Neural cell (in vitro differentiated cells): ENCODE measurements around the gene PTPN1. TPM values are rescaled to one million over a fixed set of nuclear protein-coding genes. Genes with fewer than 3 reads are reported as not detected.
A peak's percentile ranks its signal among the peaks of the same experiment; 100 is the strongest.

Source experiments
- H2AFZ ChIP-seq: fragments of 200-600, 300-800 bp; sonication (generic), shearing (Covaris generic); 2 replicates; pipeline ENCODE4 v1.6.0; 2014; ENCODE audit warnings: low read depth, mild to moderate bottlenecking, antibody characterized with exemption, low read length, moderate library complexity
- H3F3A ChIP-seq: fragments of 200-600 bp; shearing (Covaris generic); 2 replicates; pipeline ENCODE4 v1.6.1; 2016; ENCODE audit warnings: mild to moderate bottlenecking, moderate library complexity, mixed read lengths, antibody characterized with exemption, low read length; ENCODE audit not compliant: insufficient read depth, poor library complexity, severe bottlenecking
- H3K27ac ChIP-seq: fragments of 200-600, 300-800 bp; sonication (generic), shearing (Covaris generic); 2 replicates; pipeline ENCODE4 v1.5.1; 2014; ENCODE audit warnings: mild to moderate bottlenecking, low read length, moderate library complexity
- H3K27me3 ChIP-seq: fragments of 300-800, 200-600 bp; sonication (generic), shearing (Covaris generic); 2 replicates; pipeline ENCODE4 v1.6.0; 2014; ENCODE audit warnings: mild to moderate bottlenecking, low read depth, low read length, moderate library complexity; ENCODE audit not compliant: insufficient read depth
- H3K36me3 ChIP-seq: fragments of 300-800, 200-600 bp; sonication (generic), shearing (Covaris generic); 2 replicates; pipeline ENCODE4 v1.5.1; 2014; ENCODE audit warnings: mild to moderate bottlenecking, antibody characterized with exemption, low read length, moderate library complexity; ENCODE audit not compliant: insufficient read depth
- H3K4me2 ChIP-seq: fragments of 300-800, 200-600 bp; sonication (generic), shearing (Covaris generic); 2 replicates; pipeline ENCODE4 v1.6.0; 2014; ENCODE audit warnings: mild to moderate bottlenecking, low read length
- H3K4me3 ChIP-seq: fragments of 300-800, 200-600 bp; sonication (generic), shearing (Covaris generic); 2 replicates; pipeline ENCODE4 v1.5.1; 2014; ENCODE audit warnings: mild to moderate bottlenecking, low read length, moderate library complexity
- H3K79me2 ChIP-seq: fragments of 200-600 bp; shearing (Covaris generic); replicated peaks from 2 replicates; pipeline ENCODE4 v1.6.0; 2014; ENCODE audit warnings: mild to moderate bottlenecking, low read length, moderate library complexity; ENCODE audit not compliant: insufficient read depth
- H3K9ac ChIP-seq: fragments of 300-800, 200-600 bp; sonication (generic), shearing (Covaris generic); 2 replicates; pipeline ENCODE4 v1.6.1; 2016; ENCODE audit warnings: mild to moderate bottlenecking, low read length, mixed read lengths
- H3K9me2 ChIP-seq: fragments of 200-600 bp; shearing (Covaris generic); 2 replicates; pipeline ENCODE4 v1.6.1; 2016; ENCODE audit warnings: mild to moderate bottlenecking, low read length, mixed read lengths; ENCODE audit not compliant: insufficient read depth
- H3K9me3 ChIP-seq: fragments of 200-600, 300-800 bp; sonication (generic), shearing (Covaris generic); 2 replicates; pipeline ENCODE4 v1.6.1; 2016; ENCODE audit warnings: mild to moderate bottlenecking, mixed run types, low read length, moderate library complexity, mixed read lengths
- H4K20me1 ChIP-seq: fragments of 200-600 bp; shearing (Covaris generic); 2 replicates; pipeline ENCODE4 v1.6.1; 2016; ENCODE audit warnings: mild to moderate bottlenecking, mixed run types; ENCODE audit not compliant: insufficient read depth
- EP300 ChIP-seq: fragments of 450-650 bp; conservative IDR thresholded peaks from 2 replicates; pipeline ENCODE4 v1.6.1; 2014; ENCODE audit warnings: antibody characterized with exemption, mild to moderate bottlenecking, moderate library complexity; ENCODE audit not compliant: poor library complexity, severe bottlenecking
- EZH2 ChIP-seq: fragments of 200-600, 300-800 bp; shearing (Covaris generic), sonication (generic); IDR thresholded peaks from 2 replicates; pipeline ENCODE4 v1.6.1; 2014; ENCODE audit warnings: antibody characterized with exemption, low read length, borderline replicate concordance, mild to moderate bottlenecking; ENCODE audit not compliant: insufficient read depth, poor library complexity, severe bottlenecking
- MXI1 ChIP-seq: fragments of 450-650 bp; conservative IDR thresholded peaks from 2 replicates; pipeline ENCODE4 v1.6.1; 2014; ENCODE audit warnings: antibody characterized with exemption, mild to moderate bottlenecking; ENCODE audit not compliant: poor library complexity, severe bottlenecking
- POLR2AphosphoS5 ChIP-seq: IDR thresholded peaks from 2 replicates; pipeline ENCODE4 v1.6.1; 2012
- RAD21 ChIP-seq: fragments of 450-650 bp; conservative IDR thresholded peaks from 2 replicates; pipeline ENCODE4 v1.6.1; 2014; ENCODE audit warnings: antibody characterized with exemption, mild to moderate bottlenecking, moderate library complexity
- SMC3 ChIP-seq: fragments of 450-650 bp; conservative IDR thresholded peaks from 2 replicates; pipeline ENCODE4 v1.6.1; 2014; ENCODE audit warnings: antibody characterized with exemption, mild to moderate bottlenecking, moderate library complexity; ENCODE audit not compliant: poor library complexity
- TAF1 ChIP-seq: IDR thresholded peaks from 2 replicates; pipeline ENCODE4 v1.6.1; 2012; ENCODE audit warnings: low read depth
- polyA plus RNA-seq: library from polyadenylated mRNA; depleted of rRNA; stranded (reverse); fragments of >200 nt; gene quantifications from 2 replicates; pipeline ENCODE4 v1.2.3, GENCODE V29; 2014
- TF ChIP-seq, protein P1 (sequence below): fragments of 450-650 bp; IDR thresholded peaks from 2 replicates; pipeline ENCODE4 v1.5.1; 2014; ENCODE audit warnings: antibody characterized with exemption, mild to moderate bottlenecking, moderate library complexity; ENCODE audit not compliant: poor library complexity, severe bottlenecking
- TF ChIP-seq, protein P2 (sequence below): IDR thresholded peaks from 2 replicates; pipeline ENCODE4 v1.6.1; 2012; ENCODE audit warnings: borderline replicate concordance

The PTPN1 gene
- polyA plus RNA-seq, 1 donor from 2014 or later = 48.1 TPM

DNA sequence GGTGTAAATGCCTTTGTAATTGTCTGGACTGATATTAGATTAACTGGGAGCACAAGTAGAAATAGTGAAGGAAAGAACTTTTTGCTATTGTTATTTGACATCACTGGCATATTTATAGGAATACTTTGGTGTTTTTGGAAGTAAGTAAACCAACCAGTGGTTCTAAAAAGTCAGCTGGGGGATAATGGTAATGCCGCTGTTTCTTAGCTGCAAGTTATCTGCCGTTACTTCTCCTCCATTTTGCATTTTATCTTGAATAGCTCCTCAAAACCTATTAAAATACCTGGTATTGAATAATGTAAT is 3.8 kb downstream of the PTPN1 start:
- Histone ChIP-seq H3K9ac (no peak overlapping the region), H3K9me3 (no peaks in the 10 kb centered on the region), H3F3A (no peaks in the 10 kb centered on the region), H3K9me2 (no peaks in the 10 kb centered on the region), H3K79me2 (peaks cover 83% of the 10 kb centered on the region), H3K27me3 (no peaks in the 10 kb centered on the region), H3K4me3 (peak overlapping the region; percentile 72), H3K36me3 (no peaks in the 10 kb centered on the region), H3K4me2 (peak overlapping the region; percentile 92), H3K27ac (no peak overlapping the region), H2AFZ (no peak overlapping the region), H4K20me1 (peaks cover 21% of the 10 kb centered on the region)
- TF ChIP-seq TAF1 (no peak), EP300 (no peak), EZH2 (no peak), SMC3 (no peak), MXI1 (no peak), RAD21 (no peak), POLR2AphosphoS5 (no peak)
- TF ChIP-seq, protein P1, sequence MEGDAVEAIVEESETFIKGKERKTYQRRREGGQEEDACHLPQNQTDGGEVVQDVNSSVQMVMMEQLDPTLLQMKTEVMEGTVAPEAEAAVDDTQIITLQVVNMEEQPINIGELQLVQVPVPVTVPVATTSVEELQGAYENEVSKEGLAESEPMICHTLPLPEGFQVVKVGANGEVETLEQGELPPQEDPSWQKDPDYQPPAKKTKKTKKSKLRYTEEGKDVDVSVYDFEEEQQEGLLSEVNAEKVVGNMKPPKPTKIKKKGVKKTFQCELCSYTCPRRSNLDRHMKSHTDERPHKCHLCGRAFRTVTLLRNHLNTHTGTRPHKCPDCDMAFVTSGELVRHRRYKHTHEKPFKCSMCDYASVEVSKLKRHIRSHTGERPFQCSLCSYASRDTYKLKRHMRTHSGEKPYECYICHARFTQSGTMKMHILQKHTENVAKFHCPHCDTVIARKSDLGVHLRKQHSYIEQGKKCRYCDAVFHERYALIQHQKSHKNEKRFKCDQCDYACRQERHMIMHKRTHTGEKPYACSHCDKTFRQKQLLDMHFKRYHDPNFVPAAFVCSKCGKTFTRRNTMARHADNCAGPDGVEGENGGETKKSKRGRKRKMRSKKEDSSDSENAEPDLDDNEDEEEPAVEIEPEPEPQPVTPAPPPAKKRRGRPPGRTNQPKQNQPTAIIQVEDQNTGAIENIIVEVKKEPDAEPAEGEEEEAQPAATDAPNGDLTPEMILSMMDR = no peak
- TF ChIP-seq, protein P2, sequence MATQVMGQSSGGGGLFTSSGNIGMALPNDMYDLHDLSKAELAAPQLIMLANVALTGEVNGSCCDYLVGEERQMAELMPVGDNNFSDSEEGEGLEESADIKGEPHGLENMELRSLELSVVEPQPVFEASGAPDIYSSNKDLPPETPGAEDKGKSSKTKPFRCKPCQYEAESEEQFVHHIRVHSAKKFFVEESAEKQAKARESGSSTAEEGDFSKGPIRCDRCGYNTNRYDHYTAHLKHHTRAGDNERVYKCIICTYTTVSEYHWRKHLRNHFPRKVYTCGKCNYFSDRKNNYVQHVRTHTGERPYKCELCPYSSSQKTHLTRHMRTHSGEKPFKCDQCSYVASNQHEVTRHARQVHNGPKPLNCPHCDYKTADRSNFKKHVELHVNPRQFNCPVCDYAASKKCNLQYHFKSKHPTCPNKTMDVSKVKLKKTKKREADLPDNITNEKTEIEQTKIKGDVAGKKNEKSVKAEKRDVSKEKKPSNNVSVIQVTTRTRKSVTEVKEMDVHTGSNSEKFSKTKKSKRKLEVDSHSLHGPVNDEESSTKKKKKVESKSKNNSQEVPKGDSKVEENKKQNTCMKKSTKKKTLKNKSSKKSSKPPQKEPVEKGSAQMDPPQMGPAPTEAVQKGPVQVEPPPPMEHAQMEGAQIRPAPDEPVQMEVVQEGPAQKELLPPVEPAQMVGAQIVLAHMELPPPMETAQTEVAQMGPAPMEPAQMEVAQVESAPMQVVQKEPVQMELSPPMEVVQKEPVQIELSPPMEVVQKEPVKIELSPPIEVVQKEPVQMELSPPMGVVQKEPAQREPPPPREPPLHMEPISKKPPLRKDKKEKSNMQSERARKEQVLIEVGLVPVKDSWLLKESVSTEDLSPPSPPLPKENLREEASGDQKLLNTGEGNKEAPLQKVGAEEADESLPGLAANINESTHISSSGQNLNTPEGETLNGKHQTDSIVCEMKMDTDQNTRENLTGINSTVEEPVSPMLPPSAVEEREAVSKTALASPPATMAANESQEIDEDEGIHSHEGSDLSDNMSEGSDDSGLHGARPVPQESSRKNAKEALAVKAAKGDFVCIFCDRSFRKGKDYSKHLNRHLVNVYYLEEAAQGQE = no peak

DNA sequence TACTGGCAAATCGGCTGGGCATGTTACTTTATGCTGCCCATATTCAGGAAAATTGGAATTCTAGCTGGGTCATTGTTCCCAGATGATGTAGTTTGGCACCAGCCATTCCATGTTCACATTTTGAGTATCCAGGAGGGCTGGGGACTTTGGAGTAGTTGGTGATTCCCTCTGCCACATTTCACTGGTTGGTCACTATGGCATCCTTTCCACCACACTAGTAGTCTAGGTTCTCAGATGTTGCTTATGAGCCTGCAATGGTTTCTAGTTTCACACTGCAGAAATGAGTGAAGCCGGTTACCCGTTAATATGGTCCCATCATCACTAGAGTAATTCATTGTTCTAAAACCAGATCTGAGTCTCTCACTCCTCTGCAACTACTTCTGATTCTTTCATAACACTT is 4.6 kb downstream of the PTPN1 start:
- Histone ChIP-seq H3K9me2 (no peaks in the 10 kb centered on the region), H3K27ac (no peak overlapping the region), H3F3A (no peaks in the 10 kb centered on the region), H4K20me1 (peaks cover 21% of the 10 kb centered on the region), H3K79me2 (peaks cover 91% of the 10 kb centered on the region), H3K9me3 (no peaks in the 10 kb centered on the region), H3K36me3 (no peaks in the 10 kb centered on the region), H3K27me3 (no peaks in the 10 kb centered on the region), H3K4me2 (no peak overlapping the region), H3K9ac (no peak overlapping the region), H3K4me3 (peak overlapping the region; percentile 72), H2AFZ (no peak overlapping the region)
- TF ChIP-seq SMC3 (no peak), TAF1 (no peak), EP300 (no peak), POLR2AphosphoS5 (no peak), EZH2 (no peak), RAD21 (no peak), MXI1 (no peak)
- TF ChIP-seq, protein P1 = no peak
- TF ChIP-seq, protein P2 = no peak
